ENCODE measurements around the gene APEH. TPM values are rescaled to one million over a fixed set of nuclear protein-coding genes. Genes with fewer than 3 reads are reported as not detected.

Gene APEH
- total and polyA plus RNA-seq, 2 of the 13 experiments (the other 11 are each of a cell fraction or from before 2014, with no cell fraction given): 116 to 130 TPM

DNA sequence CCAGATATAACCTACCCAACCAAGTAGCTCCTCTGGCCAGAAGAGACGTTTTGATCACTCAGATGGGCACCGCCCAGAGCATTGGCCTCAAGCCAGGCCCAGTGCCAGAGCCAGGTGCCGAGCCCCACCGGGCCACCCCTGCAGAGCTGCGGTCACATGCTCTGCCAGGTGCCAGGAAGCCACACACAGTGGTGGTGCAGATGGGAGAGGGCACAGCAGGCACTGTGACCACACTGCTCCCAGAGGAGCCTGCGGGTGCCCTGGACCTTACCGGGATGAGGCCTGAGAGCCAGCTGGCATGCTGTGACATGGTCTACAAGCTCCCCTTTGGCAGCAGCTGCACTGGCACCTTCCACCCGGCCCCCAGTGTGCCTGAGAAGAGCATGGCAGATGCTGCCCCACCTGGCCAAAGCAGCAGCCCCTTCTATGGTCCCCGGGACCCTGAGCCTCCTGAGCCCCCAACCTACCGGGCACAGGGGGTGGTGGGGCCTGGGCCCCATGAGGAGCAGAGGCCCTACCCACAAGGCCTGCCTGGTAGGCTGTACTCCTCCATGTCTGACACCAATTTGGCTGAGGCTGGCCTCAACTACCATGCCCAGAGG lies 19.1 kb upstream of the APEH start:
- no peak overlapping the region for H3K27ac ChIP-seq (ENCODE audit: extremely low read length, insufficient read depth, low read length)
- BruUV-seq (replicated peaks): no TSS peak
- ChIA-PET POLR2A (no interaction called here), CTCF (ENCODE audit: low intra/inter-chr PET ratio, low total read pairs) (no interaction called here)
- intact Hi-C loops (cut with micrococcal nuclease; ENCODE audit: unreplicated experiment) (no loop called here), in situ Hi-C loops (cut with HindIII; ENCODE audit: extremely low pct_ligation_motif_present, low pct_unique_long_range_greater_than_20kb) (no loop called here)
- FAIRE-seq (no peak), DNase-seq (ENCODE audit: low spot score) (no peak), ATAC-seq (no peak)
- no peaks in the 10 kb centered on the region for H3K79me2 ChIP-seq (ENCODE audit: insufficient read depth, low read length)
- no peaks in the 10 kb centered on the region for H3K27me3 ChIP-seq (ENCODE audit: control insufficient read depth in 1 of 2, insufficient read depth in 2 of 2, low read length in 2 of 2)
- H3K4me2 ChIP-seq (ENCODE audit: low read depth, low read length): no peak overlapping the region
- H3K36me3 ChIP-seq (replicated peaks in 1 of 2; ENCODE audit: control insufficient read depth in 1 of 2, insufficient read depth in 2 of 2, low read length in 2 of 2): no peaks in the 10 kb centered on the region
- no peak overlapping the region for H3K9ac ChIP-seq (ENCODE audit: insufficient read depth, low read depth, low read length)
- no peak overlapping the region for H2AFZ ChIP-seq (ENCODE audit: low read length)
- peaks cover 15% of the 10 kb centered on the region for H3K4me1 ChIP-seq (ENCODE audit: insufficient read depth, low read length)
- H3K9me3 ChIP-seq (ENCODE audit: low read length): no peaks in the 10 kb centered on the region
- no CpG with 5 or more reads among the region's 10 CpGs for WGBS (ENCODE audit: low lambda C conversion rate)
- H4K20me1 ChIP-seq (ENCODE audit: insufficient read depth, low read length): no peaks in the 10 kb centered on the region
- H3K4me3 ChIP-seq (replicated peaks in 1 of 3; ENCODE audit: insufficient read depth in 1 of 3, low read depth in 2 of 3, low read length in 3 of 3): no peak overlapping the region
- TF ChIP-seq PRMT3 (CRISPR knock-in tag; IDR thresholded peaks at IDR 0.05; ENCODE audit: borderline replicate concordance, low read depth) (no peak), ZNF777 (CRISPR knock-in tag; IDR thresholded peaks at IDR 0.05) (no peak), MAFK (conservative IDR thresholded peaks at IDR 0.05 in 1 of 2, IDR thresholded peaks at IDR 0.05 in 1 of 2; ENCODE audit: low read length in 2 of 2) (no peak), NFIB (CRISPR knock-in tag; IDR thresholded peaks at IDR 0.05; ENCODE audit: borderline replicate concordance) (no peak), HMG20B (CRISPR knock-in tag; conservative IDR thresholded peaks at IDR 0.05) (no peak), ARNT (IDR thresholded peaks at IDR 0.05) (no peak), HOXA3 (CRISPR knock-in tag; IDR thresholded peaks at IDR 0.05) (no peak), RXRB (CRISPR knock-in tag; IDR thresholded peaks at IDR 0.05; ENCODE audit: borderline replicate concordance) (no peak), HNRNPL (IDR thresholded peaks at IDR 0.05; ENCODE audit: low read depth, low read length) (no peak)
- TF ChIP-seq, protein P1, sequence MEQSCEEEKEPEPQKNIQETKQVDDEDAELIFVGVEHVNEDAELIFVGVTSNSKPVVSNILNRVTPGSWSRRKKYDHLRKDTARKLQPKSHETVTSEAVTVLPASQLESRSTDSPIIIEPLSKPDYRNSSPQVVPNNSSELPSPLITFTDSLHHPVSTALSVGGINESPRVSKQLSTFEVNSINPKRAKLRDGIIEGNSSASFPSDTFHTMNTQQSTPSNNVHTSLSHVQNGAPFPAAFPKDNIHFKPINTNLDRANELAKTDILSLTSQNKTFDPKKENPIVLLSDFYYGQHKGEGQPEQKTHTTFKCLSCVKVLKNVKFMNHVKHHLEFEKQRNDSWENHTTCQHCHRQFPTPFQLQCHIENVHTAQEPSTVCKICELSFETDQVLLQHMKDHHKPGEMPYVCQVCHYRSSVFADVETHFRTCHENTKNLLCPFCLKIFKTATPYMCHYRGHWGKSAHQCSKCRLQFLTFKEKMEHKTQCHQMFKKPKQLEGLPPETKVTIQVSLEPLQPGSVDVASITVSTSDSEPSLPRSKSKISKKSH (CRISPR knock-in tag; IDR thresholded peaks at IDR 0.05; ENCODE audit: borderline replicate concordance): no peak
- TF ChIP-seq, protein P2, sequence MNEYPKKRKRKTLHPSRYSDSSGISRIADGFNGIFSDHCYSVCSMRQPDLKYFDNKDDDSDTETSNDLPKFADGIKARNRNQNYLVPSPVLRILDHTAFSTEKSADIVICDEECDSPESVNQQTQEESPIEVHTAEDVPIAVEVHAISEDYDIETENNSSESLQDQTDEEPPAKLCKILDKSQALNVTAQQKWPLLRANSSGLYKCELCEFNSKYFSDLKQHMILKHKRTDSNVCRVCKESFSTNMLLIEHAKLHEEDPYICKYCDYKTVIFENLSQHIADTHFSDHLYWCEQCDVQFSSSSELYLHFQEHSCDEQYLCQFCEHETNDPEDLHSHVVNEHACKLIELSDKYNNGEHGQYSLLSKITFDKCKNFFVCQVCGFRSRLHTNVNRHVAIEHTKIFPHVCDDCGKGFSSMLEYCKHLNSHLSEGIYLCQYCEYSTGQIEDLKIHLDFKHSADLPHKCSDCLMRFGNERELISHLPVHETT (CRISPR knock-in tag; conservative IDR thresholded peaks at IDR 0.05): no peak
